ENCODE measurements around the gene SNTN.
"Not testable (repeated sequence)": the region's sequence is repeated elsewhere in the genome, so short reads cannot be mapped to it uniquely, and the experiment has no call there.

Gene SNTN
- 0 to 1.7 (median 0) reads per million in 17 experiments for total RNA-seq

- no peak for DNase-seq
Observed at GRCh38 chr3:63652066-63652725, at the start of gene SNTN. TSS of gene SNTN (plus strand) at chr3:63652675. CDS start at chr3:63652688, 13 bp downstream.

- DNase-seq: no peak
Observed at GRCh38 chr3:63607716-63608115, 44.8 kb upstream of the SNTN start.

- no peak for DNase-seq
Observed at GRCh38 chr3:63609408-63609807, 43.1 kb upstream of the SNTN start.

GRCh38 chr3:63609834-63610233 lies 42.6 kb upstream of the SNTN start:
- DNase-seq: no peak

DNA sequence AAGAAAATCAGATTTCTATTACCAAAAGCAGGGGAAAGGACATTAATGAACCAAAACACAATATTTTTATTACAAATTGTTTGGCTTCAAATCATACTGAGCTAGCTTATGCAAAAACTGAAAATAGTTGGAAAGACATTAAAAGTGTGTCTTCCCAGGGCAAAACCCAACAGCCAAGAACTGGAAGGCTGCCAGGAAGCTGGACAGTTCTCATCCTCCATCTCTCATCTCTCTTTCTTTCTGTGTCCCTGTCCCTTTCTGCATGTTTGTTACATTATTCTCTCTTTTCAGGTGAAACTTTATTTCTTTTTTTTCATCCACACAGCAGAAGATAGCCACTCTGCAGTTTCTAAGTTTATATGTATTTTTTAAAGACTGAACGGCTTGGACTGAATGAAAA lies 41.1 kb upstream of the SNTN start:
- DNase-seq: no peak

- DNase-seq: no peak
Observed at GRCh38 chr3:63613561-63613960, 38.9 kb upstream of the SNTN start.

DNA sequence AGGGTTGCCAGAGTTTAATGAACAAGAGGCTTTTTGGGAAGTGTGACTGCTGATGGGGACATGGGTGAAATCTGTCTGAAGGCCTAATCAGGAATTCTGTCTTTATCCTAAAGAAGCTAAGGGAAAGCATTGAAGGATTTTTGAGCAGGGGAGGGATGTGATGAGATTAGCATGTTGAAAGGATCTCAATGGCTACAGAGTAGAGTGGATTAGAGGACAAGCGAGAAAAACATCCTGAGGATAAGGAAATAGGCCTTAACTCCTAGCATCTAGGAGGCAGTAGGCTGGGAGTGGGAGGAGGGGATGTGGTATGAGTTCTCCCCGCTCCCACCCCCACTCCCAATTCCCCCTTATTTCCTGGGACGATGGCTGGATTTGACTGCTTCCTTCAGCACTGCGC lies 35.1 kb upstream of the SNTN start:
- DNase-seq: no peak

DNA sequence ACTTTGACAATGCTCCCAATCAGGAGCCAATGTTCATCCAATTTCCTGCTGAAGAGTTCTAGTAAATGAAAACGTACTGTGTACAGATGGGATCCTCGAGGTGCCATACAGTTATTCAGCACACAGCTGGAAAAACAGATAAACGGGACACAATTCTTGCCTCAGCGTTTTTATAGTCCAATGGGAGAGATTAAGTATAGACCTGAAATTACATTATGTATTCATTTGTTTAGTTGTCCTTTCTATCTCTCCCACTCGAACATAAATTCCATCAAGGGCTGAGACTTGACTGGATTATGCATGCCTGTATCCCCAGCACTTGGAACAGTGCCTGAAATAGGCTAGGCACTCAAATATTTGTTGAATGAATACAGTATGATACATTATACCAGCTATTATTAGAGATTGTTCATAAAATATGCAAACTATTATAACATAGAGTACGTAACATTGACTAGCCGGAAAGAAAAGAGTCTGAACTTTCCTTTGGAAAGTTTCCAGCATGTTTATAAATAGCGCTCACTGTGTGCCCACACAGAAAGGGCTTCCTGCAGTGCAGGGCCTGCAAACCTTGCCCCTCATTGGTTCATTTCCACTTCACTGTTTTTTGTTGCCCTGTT lies 27.4 kb upstream of the SNTN start:
- peak in 1 of 4 experiments; percentile 0 for DNase-seq

DNA sequence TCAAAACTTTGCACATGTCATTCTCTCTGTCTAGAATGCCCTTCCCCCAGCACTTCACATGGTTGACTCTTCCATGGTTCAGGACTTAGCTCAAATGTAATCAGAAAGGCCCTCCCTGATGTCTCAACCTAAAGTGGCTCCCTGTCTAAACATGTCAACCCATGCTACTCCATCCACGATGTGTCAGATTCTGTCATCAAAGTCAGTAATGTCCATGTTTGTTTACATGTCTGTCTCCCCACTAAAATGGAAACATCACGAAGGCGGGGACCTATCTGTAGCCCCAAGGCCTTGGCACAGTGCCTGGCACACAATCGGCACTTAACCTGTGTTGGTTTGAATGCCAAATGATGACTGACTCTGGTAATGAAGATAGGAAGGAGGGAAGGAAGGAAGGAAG lies 20.8 kb upstream of the SNTN start:
- DNase-seq: no peak

- DNase-seq: no peak
Observed at GRCh38 chr3:63635186-63635585, 17.3 kb upstream of the SNTN start.

GRCh38 chr3:63639806-63640205 lies 12.7 kb upstream of the SNTN start:
- DNase-seq: no peak

DNA sequence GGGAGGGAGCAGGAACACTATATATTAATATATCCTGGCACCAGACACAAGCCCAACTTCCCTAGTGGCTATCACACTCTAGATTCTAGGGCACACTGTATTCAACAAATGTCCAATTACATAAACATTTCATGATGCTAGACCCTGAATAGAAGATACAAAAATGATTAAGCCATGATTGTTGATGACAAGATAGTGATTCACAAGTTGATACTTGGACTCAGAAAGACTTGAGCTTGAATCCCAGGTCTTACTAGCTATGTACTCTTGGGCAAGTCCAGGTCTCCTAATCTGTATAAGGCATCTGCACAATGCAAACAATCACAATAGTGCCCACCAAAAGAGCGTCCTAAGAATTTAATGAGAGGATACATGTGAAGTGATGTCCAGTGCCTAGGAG lies 10.0 kb upstream of the SNTN start:
- DNase-seq: no peak

DNA sequence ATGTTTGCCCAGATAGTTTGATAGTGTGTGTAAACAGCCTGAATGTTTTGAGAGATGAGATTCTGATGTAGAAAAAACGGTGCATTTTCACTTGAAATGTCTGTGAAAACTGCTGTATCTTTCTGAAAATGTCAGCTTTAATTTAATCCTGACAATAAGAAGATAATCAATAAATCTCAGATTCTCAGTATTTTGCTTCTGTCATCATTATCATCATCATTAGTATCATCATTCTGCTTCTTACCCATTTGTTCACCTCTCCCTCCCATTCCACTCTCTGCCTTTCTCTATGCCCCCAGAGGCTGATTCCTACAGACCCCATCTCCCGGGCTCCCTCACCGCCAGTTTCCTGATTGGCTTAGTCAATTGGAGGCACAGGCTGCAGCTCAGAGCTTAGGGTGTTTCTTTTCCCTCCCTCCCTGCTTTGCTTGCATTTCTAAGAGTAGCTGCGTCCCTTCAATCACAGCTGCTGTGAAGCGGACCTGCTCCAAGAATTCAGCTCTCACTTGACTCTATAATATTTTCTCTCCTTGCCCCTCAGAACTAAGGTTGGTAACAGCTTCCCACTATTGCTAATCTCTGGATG lies 8.2 kb upstream of the SNTN start:
- no peak for DNase-seq

DNA sequence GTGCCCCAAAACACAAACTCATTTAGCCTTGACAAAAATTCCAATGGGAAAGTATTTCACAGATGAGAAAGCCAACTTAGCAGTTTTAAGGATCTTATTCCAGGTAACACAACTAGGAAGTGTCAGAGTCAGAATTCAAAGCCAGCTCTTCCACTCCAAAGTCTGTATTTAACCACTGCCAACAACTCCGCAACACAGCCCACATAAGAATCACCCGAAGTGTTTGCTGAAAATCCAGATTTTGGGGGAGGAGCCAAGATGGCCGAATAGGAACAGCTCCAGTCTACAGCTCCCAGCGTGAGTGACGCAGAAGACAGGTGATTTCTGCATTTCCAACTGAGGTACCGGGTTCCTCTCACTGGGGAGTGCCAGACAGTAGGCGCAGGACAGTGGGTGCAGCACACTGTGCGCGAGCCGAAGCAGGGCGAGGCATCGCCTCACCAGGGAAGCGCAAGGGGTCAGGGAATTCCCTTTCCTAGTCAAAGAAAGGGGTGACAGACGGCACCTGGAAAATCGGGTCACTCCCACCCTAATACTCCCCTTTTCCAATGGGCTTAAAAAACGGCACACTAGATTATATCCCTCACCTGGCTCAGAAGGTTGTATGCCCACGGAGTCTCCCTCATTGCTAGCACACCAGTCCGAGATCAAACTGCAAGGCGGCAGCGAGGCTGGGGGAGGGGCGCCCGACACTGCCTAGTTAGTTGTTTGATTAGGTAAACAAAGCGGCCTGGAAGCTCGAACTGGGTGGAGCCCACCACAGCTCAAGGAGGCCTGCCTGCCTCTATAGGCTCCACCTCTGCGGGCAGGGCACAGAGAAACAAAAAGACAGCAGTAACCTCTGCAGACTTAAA lies 7.3 kb upstream of the SNTN start:
- DNase-seq: not testable (repeated sequence)

GRCh38 chr3:63654211-63654610 lies 1.7 kb downstream of the SNTN start:
- peak in 1 of 4 experiments; percentile 18 for DNase-seq

DNA sequence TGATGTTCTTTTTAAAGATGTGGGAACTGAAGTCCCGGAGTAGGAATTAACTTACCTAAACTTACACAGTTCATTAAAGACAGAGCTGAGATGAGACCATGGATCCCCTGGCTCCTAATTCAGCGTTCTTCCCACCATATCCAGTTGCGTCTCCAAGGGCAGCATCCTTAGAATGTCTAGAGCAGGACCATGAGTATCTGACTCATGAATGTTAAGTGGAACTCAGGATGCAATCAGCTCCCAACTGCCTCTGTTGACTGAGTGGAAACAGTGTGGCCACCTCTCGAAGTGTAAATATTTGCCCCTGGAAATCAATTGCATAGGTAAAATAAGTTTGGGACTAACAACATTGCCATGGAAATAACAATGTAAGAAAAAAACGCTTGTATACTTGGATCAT lies 2.5 kb downstream of the SNTN start:
- DNase-seq: no peak

DNA sequence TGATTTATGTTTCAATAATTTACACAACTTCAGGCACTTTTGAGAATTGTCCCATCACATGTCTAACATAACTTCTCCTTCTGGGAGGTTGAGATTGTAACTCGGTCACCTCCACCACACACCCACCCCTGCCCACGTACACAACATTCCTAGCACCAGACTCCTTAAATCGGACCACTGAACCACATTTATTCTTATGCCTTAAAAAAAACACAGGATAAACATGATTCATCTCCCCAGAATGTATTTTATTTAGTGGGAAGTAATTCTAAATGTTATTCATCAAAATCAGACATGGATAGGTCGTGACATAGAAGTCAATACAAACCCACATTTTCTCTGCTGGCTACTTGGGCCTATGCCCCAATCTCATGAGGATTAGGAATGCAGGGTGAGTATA lies 3.0 kb downstream of the SNTN start:
- DNase-seq: peak in 3 of 4 experiments; percentile 7 to 40 (median 9)

GRCh38 chr3:63656786-63657185 lies 4.3 kb downstream of the SNTN start:
- DNase-seq: no peak

- DNase-seq: peak in 2 of 4 experiments; percentile 14 to 27
Observed at GRCh38 chr3:63661242-63661641, 8.8 kb downstream of the SNTN start.

GRCh38 chr3:63662011-63662410 lies 9.5 kb downstream of the SNTN start:
- DNase-seq: no peak

GRCh38 chr3:63662500-63662899 lies 10.0 kb downstream of the SNTN start:
- no peak for DNase-seq

DNA sequence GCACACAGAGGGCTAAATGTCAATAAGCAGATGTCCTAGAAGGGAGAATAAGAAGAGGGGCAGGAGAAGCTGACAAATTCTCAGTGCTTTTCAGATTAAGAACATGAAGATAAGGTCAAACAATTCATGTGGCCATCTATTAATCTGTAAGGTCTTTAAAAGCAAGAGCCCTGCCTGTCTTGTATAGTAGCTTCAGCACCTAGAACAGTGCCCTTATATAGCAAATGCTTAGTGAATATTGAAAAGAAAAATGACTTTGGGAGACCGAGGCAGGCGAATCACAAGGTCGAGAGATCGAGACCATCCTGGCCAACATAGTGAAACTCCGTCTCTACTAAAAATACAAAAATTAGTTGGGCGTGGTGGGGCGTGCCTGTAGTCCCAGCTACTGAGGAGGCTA lies 18.1 kb downstream of the SNTN start:
- no peak for DNase-seq

DNA sequence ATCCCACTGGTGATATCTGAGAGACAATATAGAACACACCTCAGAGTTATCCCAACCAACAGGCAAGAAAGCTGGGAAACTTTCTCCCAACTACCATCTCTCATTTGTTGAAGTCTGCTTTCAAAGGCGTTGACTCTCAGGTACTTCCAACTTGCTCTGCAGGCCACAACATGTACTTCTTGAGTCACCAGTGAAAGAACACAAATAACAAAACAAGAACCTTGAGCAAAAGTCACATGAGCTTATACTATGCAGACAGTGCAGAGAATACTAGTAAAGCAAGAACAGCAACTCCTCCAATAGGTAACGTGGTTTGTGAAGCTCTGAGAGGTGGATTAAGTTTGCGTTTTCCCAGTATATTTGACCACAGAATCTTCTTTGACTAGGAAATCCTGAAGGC lies 20.6 kb downstream of the SNTN start:
- no peak for DNase-seq

Measured in suppressor macrophage (primary cell).